ENCODE data around the gene C9orf50.
"Not testable (repeated sequence)": the region's sequence is repeated elsewhere in the genome, so short reads cannot be mapped to it uniquely, and the experiment has no call there.

GRCh38 chr9:129592790-129593189 lies 28.1 kb downstream of the C9orf50 start:
- TF ChIP-seq CTCF, POLR2AphosphoS5, EP300, POLR2A (IDR thresholded peaks at IDR 0.05): not testable (repeated sequence)
